ENCODE results near the gene CRYBB1. TPM values are rescaled to one million over a fixed set of nuclear protein-coding genes. Genes with fewer than 3 reads are reported as not detected.
A peak's percentile ranks its signal among the peaks of the same experiment; 100 is the strongest.

The CRYBB1 gene
- 0.37 TPM for polyA plus RNA-seq (2013)

DNA sequence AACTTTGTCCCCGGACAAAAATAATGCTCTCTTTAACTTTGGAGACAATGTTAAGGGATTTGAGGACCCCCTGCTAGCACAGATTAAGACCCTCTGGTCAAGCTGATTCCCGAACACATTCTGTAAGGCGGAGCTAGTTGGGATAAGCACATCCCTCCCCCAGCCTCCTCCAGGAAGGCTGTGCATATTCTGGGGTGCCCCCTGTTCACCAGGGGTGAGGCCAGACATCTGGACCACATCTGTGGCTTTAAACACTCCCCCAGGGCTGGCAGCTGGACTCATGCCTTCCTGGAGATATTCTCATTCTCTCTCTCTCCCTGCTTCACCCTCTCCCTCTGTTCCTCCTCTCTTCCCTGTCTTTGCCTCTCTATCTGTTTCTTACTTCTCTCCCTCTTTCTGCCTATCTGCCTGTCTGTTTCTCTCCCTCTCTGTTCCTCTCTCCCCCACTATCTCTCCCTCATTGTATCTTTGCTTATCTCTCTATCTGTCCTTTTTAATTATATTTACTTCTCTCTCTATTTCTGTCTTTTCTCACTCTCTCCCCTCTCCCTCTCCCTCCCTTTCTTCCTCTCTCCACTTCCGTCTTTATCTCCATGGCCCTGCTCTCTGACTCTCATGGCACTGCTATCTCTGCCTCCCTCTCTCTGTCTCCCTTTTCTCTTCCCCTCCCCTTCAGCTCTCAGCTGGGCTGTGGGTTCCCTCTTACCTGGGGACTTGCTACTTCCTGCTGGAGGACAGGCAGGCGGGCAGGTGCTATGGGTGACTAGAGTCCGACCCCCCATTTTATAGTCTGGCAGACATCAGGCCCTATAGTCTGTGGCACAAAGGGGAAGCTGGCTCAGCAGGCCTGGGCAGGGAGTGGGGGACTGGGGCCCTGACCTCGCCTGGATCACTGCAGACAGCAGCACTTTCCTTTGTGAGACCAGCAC, at the start of gene CRYBB1:
TSS of gene CRYBB1 (minus strand) at position 757 of the 929 bp plus-strand sequence. CDS start 1,708 bp downstream, outside the sequence.
- DNase-seq, result peak; percentile 11 to 77 (median 62)
- WGBS (ENCODE audit: insufficient coverage), result 57% methylated on average over 5 of the region's 7 CpGs
- H3K36me3 ChIP-seq (ENCODE audit: control insufficient read depth in 4 of 4, insufficient read depth in 4 of 4, low read length in 3 of 4), result no peaks in the 10 kb centered on the region
- ChIA-PET CTCF (interaction anchor here (1.3 to 2.7 kb wide), 2 partner anchors 11 to 14 kb away, joined by 3 to 10 read pairs; no protein-coding TSS in a partner anchor), POLR2A (no interaction called here)
- no peaks in the 10 kb centered on the region for H3K27me3 ChIP-seq (replicated peaks in 2 of 5; ENCODE audit: control insufficient read depth in 4 of 5, insufficient read depth in 5 of 5, low read length in 4 of 5)
- H3K4me1 ChIP-seq (ENCODE audit: control extremely low read depth in 1 of 4, control insufficient read depth in 4 of 4, insufficient read depth in 4 of 4, low read length in 3 of 4), result peaks cover 4 to 49% (median 37%) of the 10 kb centered on the region in 4 experiments
- peak within 1 kb of the TSS in 1 of 2 experiments; percentile 52 for H3K27ac ChIP-seq (ENCODE audit: insufficient read depth in 1 of 2, low read depth in 1 of 2, low read length in 2 of 2, poor library complexity in 1 of 2, severe bottlenecking in 2 of 2)
- H3K4me3 ChIP-seq (ENCODE audit: control insufficient read depth in 1 of 7, extremely low read depth in 1 of 7, insufficient read depth in 4 of 7, low read depth in 2 of 7, low read length in 6 of 7), result no peak within 1 kb of the TSS
- H3K9me3 ChIP-seq (ENCODE audit: control extremely low read depth in 1 of 5, control insufficient read depth in 4 of 5, insufficient read depth in 2 of 5, low read depth in 1 of 5, low read length in 4 of 5), result no peaks in the 10 kb centered on the region

- Histone ChIP-seq H3K27ac (ENCODE audit: insufficient read depth in 1 of 2, low read depth in 1 of 2, low read length in 2 of 2, poor library complexity in 1 of 2, severe bottlenecking in 2 of 2) (no peak overlapping the region), H3K27me3 (replicated peaks in 2 of 5; ENCODE audit: control insufficient read depth in 4 of 5, insufficient read depth in 5 of 5, low read length in 4 of 5) (no peaks in the 10 kb centered on the region), H3K9me3 (ENCODE audit: control extremely low read depth in 1 of 5, control insufficient read depth in 4 of 5, insufficient read depth in 2 of 5, low read depth in 1 of 5, low read length in 4 of 5) (no peaks in the 10 kb centered on the region), H3K4me3 (ENCODE audit: control insufficient read depth in 1 of 7, extremely low read depth in 1 of 7, insufficient read depth in 4 of 7, low read depth in 2 of 7, low read length in 6 of 7) (no peak overlapping the region), H3K36me3 (ENCODE audit: control insufficient read depth in 4 of 4, insufficient read depth in 4 of 4, low read length in 3 of 4) (no peaks in the 10 kb centered on the region), H3K4me1 (ENCODE audit: control extremely low read depth in 1 of 4, control insufficient read depth in 4 of 4, insufficient read depth in 4 of 4, low read length in 3 of 4) (peaks cover 4 to 31% (median 15%) of the 10 kb centered on the region in 4 experiments)
- CTCF ChIA-PET, result interaction anchor here (1.6 to 4.5 kb wide), 2 partner anchors 70 to 165 kb away, joined by 3 to 33 read pairs; no protein-coding TSS in a partner anchor
- WGBS (ENCODE audit: insufficient coverage), result 83% methylated on average over 7 of the region's 13 CpGs
- POLR2A ChIA-PET, result no interaction called here
- no peak for DNase-seq
These were observed 49.3 kb upstream of the CRYBB1 start for GRCh38 chr22:26667140-26667539.

GRCh38 chr22:26665813-26666231, 48.0 kb upstream of the CRYBB1 start:
- Histone ChIP-seq H3K36me3 (ENCODE audit: control insufficient read depth in 4 of 4, insufficient read depth in 4 of 4, low read length in 3 of 4) (no peaks in the 10 kb centered on the region), H3K27ac (ENCODE audit: insufficient read depth in 1 of 2, low read depth in 1 of 2, low read length in 2 of 2, poor library complexity in 1 of 2, severe bottlenecking in 2 of 2) (no peak overlapping the region), H3K4me3 (ENCODE audit: control insufficient read depth in 1 of 7, extremely low read depth in 1 of 7, insufficient read depth in 4 of 7, low read depth in 2 of 7, low read length in 6 of 7) (no peak overlapping the region), H3K27me3 (replicated peaks in 2 of 5; ENCODE audit: control insufficient read depth in 4 of 5, insufficient read depth in 5 of 5, low read length in 4 of 5) (no peaks in the 10 kb centered on the region), H3K4me1 (ENCODE audit: control extremely low read depth in 1 of 4, control insufficient read depth in 4 of 4, insufficient read depth in 4 of 4, low read length in 3 of 4) (peaks cover 4 to 17% (median 5%) of the 10 kb centered on the region in 4 experiments), H3K9me3 (ENCODE audit: control extremely low read depth in 1 of 5, control insufficient read depth in 4 of 5, insufficient read depth in 2 of 5, low read depth in 1 of 5, low read length in 4 of 5) (no peaks in the 10 kb centered on the region)
- WGBS (ENCODE audit: insufficient coverage), result 52% methylated on average over 4 of the region's 4 CpGs
- ChIA-PET POLR2A (no interaction called here), CTCF (interaction anchor here (0.8 to 4.5 kb wide), 12 partner anchors 8 to 271 kb away, joined by 3 to 33 read pairs (median 4); partner anchors contain the start of genes HPS4, MIAT and SRRD)
- no peak for DNase-seq

GRCh38 chr22:26663374-26663923, 45.6 kb upstream of the CRYBB1 start:
- 92% methylated on average over 6 of the region's 9 CpGs for WGBS (ENCODE audit: insufficient coverage)
- no peaks in the 10 kb centered on the region for H3K9me3 ChIP-seq (ENCODE audit: control extremely low read depth in 1 of 5, control insufficient read depth in 4 of 5, insufficient read depth in 2 of 5, low read depth in 1 of 5, low read length in 4 of 5)
- ChIA-PET CTCF (interaction anchor here (2.4 to 4.5 kb wide), 3 partner anchors 8 to 182 kb away, joined by 7 to 33 read pairs (median 7); no protein-coding TSS in a partner anchor), POLR2A (no interaction called here)
- no peak for DNase-seq
- peaks cover 5 to 17% (median 14%) of the 10 kb centered on the region in 4 experiments for H3K4me1 ChIP-seq (ENCODE audit: control extremely low read depth in 1 of 4, control insufficient read depth in 4 of 4, insufficient read depth in 4 of 4, low read length in 3 of 4)
- H3K27ac ChIP-seq (ENCODE audit: insufficient read depth in 1 of 2, low read depth in 1 of 2, low read length in 2 of 2, poor library complexity in 1 of 2, severe bottlenecking in 2 of 2), result no peak overlapping the region
- H3K36me3 ChIP-seq (ENCODE audit: control insufficient read depth in 4 of 4, insufficient read depth in 4 of 4, low read length in 3 of 4), result no peaks in the 10 kb centered on the region
- H3K4me3 ChIP-seq (ENCODE audit: control insufficient read depth in 1 of 7, extremely low read depth in 1 of 7, insufficient read depth in 4 of 7, low read depth in 2 of 7, low read length in 6 of 7), result no peak overlapping the region
- H3K27me3 ChIP-seq (replicated peaks in 2 of 5; ENCODE audit: control insufficient read depth in 4 of 5, insufficient read depth in 5 of 5, low read length in 4 of 5), result no peaks in the 10 kb centered on the region

DNA sequence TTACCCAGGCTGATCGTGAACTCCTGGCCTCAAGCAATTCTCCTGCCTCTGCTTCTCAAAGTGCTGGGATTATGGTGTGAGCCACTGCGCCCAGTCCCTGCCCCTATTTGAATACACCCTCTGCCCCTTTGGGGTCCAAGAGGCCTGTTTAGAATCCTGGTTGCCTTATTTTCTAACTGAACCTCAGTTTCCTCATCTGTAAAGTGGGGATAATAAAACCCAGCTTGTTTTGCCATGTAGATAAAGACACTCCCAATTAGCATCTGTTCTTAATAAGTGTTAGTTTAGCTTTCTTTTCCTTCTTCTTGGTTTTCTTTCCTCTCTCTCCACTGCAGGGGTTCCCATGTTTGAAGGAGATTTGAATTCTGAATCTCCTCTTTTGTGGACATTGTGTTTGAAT, 44.3 kb upstream of the CRYBB1 start:
- Histone ChIP-seq H3K36me3 (ENCODE audit: control insufficient read depth in 4 of 4, insufficient read depth in 4 of 4, low read length in 3 of 4) (no peaks in the 10 kb centered on the region), H3K27me3 (replicated peaks in 2 of 5; ENCODE audit: control insufficient read depth in 4 of 5, insufficient read depth in 5 of 5, low read length in 4 of 5) (peaks cover 0 to 6% (median 3%) of the 10 kb centered on the region in 5 experiments), H3K4me1 (ENCODE audit: control extremely low read depth in 1 of 4, control insufficient read depth in 4 of 4, insufficient read depth in 4 of 4, low read length in 3 of 4) (peaks cover 5 to 29% (median 26%) of the 10 kb centered on the region in 4 experiments), H3K9me3 (ENCODE audit: control extremely low read depth in 1 of 5, control insufficient read depth in 4 of 5, insufficient read depth in 2 of 5, low read depth in 1 of 5, low read length in 4 of 5) (no peaks in the 10 kb centered on the region), H3K4me3 (ENCODE audit: control insufficient read depth in 1 of 7, extremely low read depth in 1 of 7, insufficient read depth in 4 of 7, low read depth in 2 of 7, low read length in 6 of 7) (no peak overlapping the region), H3K27ac (ENCODE audit: insufficient read depth in 1 of 2, low read depth in 1 of 2, low read length in 2 of 2, poor library complexity in 1 of 2, severe bottlenecking in 2 of 2) (no peak overlapping the region)
- DNase-seq, result no peak
- ChIA-PET CTCF (interaction anchor here (0.8 to 3.1 kb wide), 5 partner anchors 20 to 261 kb away, joined by 3 to 7 read pairs (median 3); no protein-coding TSS in a partner anchor), POLR2A (no interaction called here)
- WGBS (ENCODE audit: insufficient coverage), result 100% methylated on average over 2 of the region's 2 CpGs

DNA sequence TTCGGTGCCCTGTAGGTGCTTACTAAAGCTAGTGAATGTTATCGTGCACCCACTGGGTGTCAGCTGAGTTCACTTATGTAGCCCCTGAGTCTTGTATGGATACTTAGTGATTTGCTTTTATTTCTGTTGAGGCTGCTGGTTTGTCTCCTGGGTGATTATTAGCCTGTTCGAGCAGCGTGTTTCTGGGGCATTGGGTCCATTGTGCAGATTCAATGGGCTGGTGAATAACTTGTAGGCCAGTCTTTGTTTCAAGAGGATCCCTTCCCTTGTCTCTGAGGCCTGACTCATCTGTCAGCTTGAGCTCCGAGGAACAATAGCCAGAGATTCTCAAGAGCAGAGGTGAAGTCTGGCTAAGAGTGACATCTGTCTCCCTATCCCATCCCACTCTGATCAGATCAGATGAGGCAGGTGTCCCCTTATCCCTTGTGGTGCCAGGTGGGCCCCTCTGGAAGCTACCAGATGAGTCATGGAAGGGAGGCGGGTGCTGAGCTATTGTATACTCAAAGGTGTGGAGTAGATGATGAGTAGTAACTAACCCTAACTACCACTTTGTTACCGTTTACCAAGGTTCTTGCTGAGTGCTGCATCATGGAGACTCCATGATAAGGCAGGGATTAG, 43.2 kb upstream of the CRYBB1 start:
- ChIA-PET POLR2A (no interaction called here), CTCF (interaction anchor here (1.2 to 1.4 kb wide), 2 partner anchors 19 to 293 kb away, joined by 3 read pairs; no protein-coding TSS in a partner anchor)
- Histone ChIP-seq H3K27me3 (replicated peaks in 2 of 5; ENCODE audit: control insufficient read depth in 4 of 5, insufficient read depth in 5 of 5, low read length in 4 of 5) (peaks cover 0 to 6% (median 5%) of the 10 kb centered on the region in 5 experiments), H3K4me1 (ENCODE audit: control extremely low read depth in 1 of 4, control insufficient read depth in 4 of 4, insufficient read depth in 4 of 4, low read length in 3 of 4) (peaks cover 5 to 33% (median 30%) of the 10 kb centered on the region in 4 experiments), H3K36me3 (ENCODE audit: control insufficient read depth in 4 of 4, insufficient read depth in 4 of 4, low read length in 3 of 4) (no peaks in the 10 kb centered on the region), H3K27ac (ENCODE audit: insufficient read depth in 1 of 2, low read depth in 1 of 2, low read length in 2 of 2, poor library complexity in 1 of 2, severe bottlenecking in 2 of 2) (no peak overlapping the region), H3K9me3 (ENCODE audit: control extremely low read depth in 1 of 5, control insufficient read depth in 4 of 5, insufficient read depth in 2 of 5, low read depth in 1 of 5, low read length in 4 of 5) (no peaks in the 10 kb centered on the region), H3K4me3 (ENCODE audit: control insufficient read depth in 1 of 7, extremely low read depth in 1 of 7, insufficient read depth in 4 of 7, low read depth in 2 of 7, low read length in 6 of 7) (no peak overlapping the region)
- DNase-seq, result no peak
- 96% methylated on average over 5 of the region's 7 CpGs for WGBS (ENCODE audit: insufficient coverage)
